ENCODE data around the gene PLCD1.
"Not testable (repeated sequence)": the region's sequence is repeated elsewhere in the genome, so short reads cannot be mapped to it uniquely, and the experiment has no call there.

Gene PLCD1

DNA sequence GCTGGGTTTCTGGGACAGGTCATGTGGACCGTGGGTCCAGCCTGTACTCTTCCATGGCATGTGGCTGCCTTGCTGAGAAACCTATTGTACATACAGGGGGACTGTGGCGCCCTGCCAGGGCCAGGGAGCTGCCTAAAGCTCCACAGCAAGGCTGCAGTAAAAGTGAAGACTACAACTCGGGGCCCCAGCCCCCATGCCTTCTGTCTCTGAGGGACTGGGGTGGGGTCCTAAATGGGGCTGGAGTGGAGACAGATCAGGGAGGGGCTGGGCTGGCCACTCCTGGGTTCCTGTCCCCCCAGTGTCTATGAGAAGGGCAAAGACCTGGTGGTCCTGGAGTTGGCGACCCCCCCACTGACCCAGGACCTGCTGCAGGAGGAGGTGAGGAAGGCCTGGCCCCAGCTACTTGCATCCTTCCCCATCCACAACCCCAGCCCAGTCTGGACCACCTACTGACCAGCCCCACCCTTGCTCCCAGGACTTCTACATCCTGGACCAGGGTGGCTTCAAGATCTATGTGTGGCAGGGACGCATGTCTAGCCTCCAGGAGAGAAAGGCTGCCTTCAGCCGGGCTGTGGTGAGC lies 31.6 kb downstream of the PLCD1 start:
- no peak for FAIRE-seq

DNA sequence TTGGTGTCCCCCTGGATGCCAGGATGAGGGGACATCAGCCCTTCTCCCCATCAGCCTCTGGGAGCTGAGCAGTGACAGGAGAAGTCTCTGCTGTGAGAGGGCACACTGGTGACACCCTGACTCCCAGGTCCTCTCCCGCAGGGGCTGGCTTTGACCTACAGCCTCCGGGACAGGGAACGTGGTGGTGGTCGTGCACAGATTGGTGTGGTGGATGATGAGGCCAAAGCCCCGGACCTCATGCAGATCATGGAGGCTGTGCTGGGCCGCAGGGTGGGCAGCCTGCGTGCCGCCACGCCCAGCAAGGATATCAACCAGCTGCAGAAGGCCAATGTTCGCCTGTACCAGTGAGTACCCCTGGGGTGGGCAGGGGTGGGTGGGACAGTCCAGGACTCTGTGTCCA lies 32.1 kb downstream of the PLCD1 start:
- FAIRE-seq, result no peak

- FAIRE-seq, result peak; percentile 25
These were observed 32.6 kb downstream of the PLCD1 start for GRCh38 chr3:37996785-37997301.

- FAIRE-seq, result no peak
These were observed 33.5 kb downstream of the PLCD1 start for GRCh38 chr3:37995652-37996641.

- FAIRE-seq, result no peak
These were observed 34.8 kb downstream of the PLCD1 start for GRCh38 chr3:37994639-37994972.

GRCh38 chr3:37993820-37994638 lies 35.4 kb downstream of the PLCD1 start:
- no peak for FAIRE-seq

DNA sequence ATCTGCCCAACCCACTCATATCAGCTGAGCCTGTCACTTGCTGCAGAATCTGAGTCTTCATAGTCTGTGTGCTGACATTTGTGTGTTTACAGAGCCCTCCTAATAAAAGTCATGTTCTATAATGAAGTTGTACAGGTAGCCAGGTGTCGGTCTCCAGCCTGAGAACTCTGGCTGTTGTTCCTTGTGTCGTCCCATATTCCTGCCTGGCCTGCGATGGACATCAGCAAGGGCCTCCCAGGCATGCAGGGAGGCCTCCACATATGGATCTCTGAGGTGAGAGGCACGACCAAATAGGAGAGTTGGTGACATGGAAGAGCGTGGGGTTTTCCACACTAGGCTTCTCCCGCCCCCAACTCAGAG lies 36.0 kb downstream of the PLCD1 start:
- FAIRE-seq, result no peak

DNA sequence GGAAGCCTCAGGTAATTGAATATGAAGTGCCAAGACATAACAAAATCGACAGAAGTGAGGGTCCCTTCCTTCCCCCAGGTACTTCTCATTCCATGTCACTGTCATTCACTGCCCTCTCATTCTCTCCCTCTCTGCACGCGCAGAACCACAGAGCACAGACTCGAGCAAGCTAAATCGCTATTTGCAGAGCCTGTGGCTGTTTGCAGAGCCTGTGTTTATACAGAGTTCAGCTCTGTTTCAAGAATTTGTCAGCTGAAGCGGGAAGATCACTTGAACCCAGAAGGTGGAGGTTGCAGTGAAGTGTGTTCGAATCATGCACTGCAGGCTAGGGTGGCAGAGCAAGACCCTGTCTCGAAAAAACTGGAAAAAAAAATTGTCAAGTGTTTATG lies 36.4 kb downstream of the PLCD1 start:
- no peak for FAIRE-seq

GRCh38 chr3:37992271-37993066 lies 37.0 kb downstream of the PLCD1 start:
- no peak for FAIRE-seq

GRCh38 chr3:37991823-37992222 lies 37.6 kb downstream of the PLCD1 start:
- FAIRE-seq, result no peak

GRCh38 chr3:37991109-37991508 lies 38.3 kb downstream of the PLCD1 start:
- FAIRE-seq, result no peak

DNA sequence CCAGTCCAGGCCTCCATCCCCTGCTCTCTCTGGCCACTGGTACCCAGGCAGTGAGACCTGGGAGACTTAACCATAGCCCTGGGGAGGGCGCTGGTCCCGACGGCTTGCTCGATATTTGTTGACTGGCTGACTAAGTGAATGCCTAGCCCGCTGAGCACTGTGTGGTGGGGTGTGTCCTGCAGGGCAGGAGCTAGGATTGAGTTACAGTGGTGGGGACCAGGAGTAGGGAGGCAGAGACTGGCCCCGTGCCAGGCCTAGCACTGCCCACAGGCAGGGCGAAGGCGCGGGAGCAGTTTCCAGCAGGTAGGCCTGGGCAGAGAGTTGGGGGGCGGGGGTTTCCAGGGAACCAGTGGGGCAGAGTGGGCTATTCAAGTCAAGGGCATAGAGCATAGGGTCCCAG lies 38.9 kb downstream of the PLCD1 start, which contains the start of gene VILL:
TSS of gene VILL (plus strand) at position 260 of the 400 bp plus-strand sequence. CDS start 2,887 bp downstream, outside the sequence.
- no peak for FAIRE-seq

- FAIRE-seq, result no peak
These were observed 39.5 kb downstream of the PLCD1 start for GRCh38 chr3:37989821-37990480.

DNA sequence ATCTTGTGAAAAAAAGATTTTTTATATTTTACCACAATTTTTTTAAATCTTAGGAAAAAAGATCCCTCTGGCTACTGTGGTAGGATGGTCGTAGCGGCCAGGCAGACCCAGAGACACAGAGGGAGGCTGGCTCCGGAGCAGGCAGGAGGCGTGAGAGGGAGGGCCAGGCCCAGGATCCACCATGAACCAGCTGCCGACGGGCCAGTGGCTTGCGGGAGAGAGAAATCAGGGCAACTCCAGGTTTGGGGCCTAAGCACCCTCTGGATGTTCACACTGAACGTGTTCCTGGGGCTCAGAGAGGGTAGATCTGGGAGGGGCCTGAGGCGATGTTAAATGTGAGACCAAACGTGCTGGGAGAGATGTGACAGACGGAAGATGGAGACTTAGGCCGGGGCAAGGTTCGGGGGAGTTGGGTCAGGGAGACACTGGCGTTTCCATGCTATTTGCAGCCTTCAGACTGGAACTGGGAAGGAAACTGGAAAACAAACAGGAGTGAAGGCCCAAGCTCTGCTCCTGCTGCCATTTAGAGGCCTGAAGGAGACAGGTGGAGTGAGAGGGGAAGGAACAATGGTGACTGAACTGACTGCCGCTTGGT lies 40.4 kb downstream of the PLCD1 start:
- FAIRE-seq, result no peak

GRCh38 chr3:37988376-37988775 lies 41.1 kb downstream of the PLCD1 start:
- not testable (repeated sequence) for FAIRE-seq

DNA sequence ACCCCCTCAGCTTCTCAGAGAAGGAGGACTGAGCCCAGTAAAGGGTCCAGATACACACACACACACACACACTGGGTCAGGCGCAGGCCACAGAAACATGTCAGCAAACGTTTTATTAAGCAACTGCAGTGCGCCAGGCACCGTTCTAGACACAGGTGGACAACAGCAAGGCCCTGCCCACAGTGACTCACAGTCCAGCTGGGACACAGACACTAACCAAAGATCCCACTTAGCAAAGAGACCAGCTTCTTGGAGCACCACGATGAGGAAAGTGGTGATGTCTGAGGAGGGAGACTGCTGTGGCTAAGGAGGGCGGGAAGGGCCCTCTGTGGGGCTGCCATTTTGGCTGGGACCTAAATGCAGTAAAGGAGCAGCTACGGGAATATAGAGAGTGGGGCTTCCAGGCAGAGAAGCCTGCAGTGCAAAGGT lies 41.7 kb downstream of the PLCD1 start:
- no peak for FAIRE-seq

- FAIRE-seq, result no peak
These were observed 42.1 kb downstream of the PLCD1 start for GRCh38 chr3:37987315-37987697.

- FAIRE-seq, result no peak
These were observed 42.7 kb downstream of the PLCD1 start for GRCh38 chr3:37986479-37987314.

DNA sequence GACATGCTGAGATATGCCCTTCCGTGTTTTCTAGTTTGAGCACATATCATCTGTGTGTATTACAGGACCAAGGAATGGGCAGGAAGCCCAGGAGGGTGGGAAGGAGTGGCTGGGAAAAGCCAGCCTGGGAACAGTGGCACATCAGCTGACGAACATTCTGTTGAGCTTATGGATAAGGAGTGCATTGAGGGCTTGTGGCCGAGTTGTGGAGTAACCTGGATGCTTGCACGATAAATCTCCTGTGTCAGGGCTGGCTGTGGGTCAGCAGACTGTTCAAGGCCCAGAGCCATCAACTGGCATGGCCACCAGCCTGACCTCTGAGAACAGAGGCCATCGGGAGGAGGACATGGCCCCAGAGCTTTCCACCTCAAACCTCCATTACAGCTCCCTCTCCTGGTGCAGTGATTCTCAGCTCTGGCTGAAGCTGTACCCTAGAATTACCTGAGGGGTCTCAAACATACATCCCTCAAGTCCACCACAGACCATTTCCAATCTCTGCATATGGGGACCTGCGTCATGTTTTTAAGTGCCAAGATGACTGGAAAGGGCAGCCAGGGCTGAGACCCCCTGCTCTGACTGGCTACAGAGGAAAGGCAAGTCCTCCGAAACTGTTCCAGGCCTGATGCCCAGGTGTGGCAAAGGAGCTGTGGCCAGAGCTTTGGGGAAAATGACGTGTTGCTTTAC lies 43.7 kb downstream of the PLCD1 start:
- FAIRE-seq, result no peak

DNA sequence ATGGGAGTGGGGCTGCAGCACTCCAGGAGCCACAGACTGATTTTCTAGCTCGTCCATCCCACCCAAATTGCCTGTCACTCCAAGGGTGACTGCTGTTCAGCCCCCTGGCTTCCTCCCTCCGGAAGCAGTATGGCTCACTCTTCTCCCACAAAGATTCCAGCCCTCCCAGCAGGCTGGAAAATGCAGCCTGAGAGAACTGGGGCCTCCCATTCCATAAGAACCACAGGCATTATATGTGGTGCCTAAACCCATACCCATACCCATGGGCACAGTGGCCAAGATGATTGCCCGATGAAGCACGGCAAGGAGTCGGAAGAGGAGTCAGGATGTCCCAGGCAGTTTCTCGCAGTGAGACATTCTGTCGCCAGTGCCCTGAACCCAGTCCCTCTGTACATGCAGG lies 44.8 kb downstream of the PLCD1 start:
- FAIRE-seq, result no peak
